Urinary bladder (tissue), 4 donors: Measurements from ENCODE around the gene FOXRED2. TPM values are rescaled to one million over a fixed set of nuclear protein-coding genes. Genes with fewer than 3 reads are reported as not detected.
A peak's percentile ranks its signal among the peaks of the same experiment; 100 is the strongest.
"Not testable (repeated sequence)": the region's sequence is repeated elsewhere in the genome, so short reads cannot be mapped to it uniquely, and the experiment has no call there.

ENCODE experiments used
- DNase-seq: peaks from one replicate; pipeline ENCODE4 v3.0.0-alpha.2; 2015; ENCODE audit errors: extremely low spot score
- H3K27ac ChIP-seq: one replicate; pipeline ENCODE4 v1.5.1; 2013; ENCODE audit warnings: low read depth, mild to moderate bottlenecking, moderate library complexity
- H3K36me3 ChIP-seq: one replicate; pipeline ENCODE4 v1.6.1; 2013; ENCODE audit warnings: mild to moderate bottlenecking, moderate library complexity; ENCODE audit not compliant: insufficient read depth
- H3K4me1 ChIP-seq: one replicate; pipeline ENCODE4 v1.6.1; 2013; ENCODE audit warnings: mild to moderate bottlenecking, moderate library complexity; ENCODE audit not compliant: insufficient read depth
- H3K4me3 ChIP-seq: one replicate; pipeline ENCODE4 v1.5.1; 2013; ENCODE audit warnings: low read depth, low read length
- WGBS: extraction: QIAGEN DNeasy Blood & Tissue Kit; methylation state at CpG from one replicate; pipeline ENCODE4 v1.1.7; 2013; 5-methylcytosine and 5-hydroxymethylcytosine counted together
- polyA plus RNA-seq: library from polyadenylated mRNA; stranded (reverse); fragments of 200-250 nt; gene quantifications from one replicate; pipeline ENCODE4 v1.2.3, GENCODE V29; 2013
- total RNA-seq: library from RNA; depleted of rRNA; stranded (reverse); fragments of >200 nt; gene quantifications from one replicate; pipeline ENCODE4 v1.2.3, GENCODE V29; 2014
- donor health status: healthy with polysubstance abuse.
- donor health status: healthy.

Gene FOXRED2
- total and polyA plus RNA-seq, 2 donors = 9.9 to 10.9 TPM

GRCh38 chr22:36536717-36537116, 29.9 kb upstream of the FOXRED2 start:
- H3K36me3 ChIP-seq = no peaks in the 10 kb centered on the region
- H3K27ac ChIP-seq = no peak overlapping the region
- 49% methylated on average over 7 of the region's 7 CpGs for WGBS
- no peak for DNase-seq
- H3K4me3 ChIP-seq = no peak overlapping the region
- no peaks in the 10 kb centered on the region for H3K4me1 ChIP-seq

- not testable (repeated sequence) for H3K4me3 ChIP-seq, H3K4me1 ChIP-seq, DNase-seq, H3K27ac ChIP-seq, H3K36me3 ChIP-seq
- WGBS = 77% methylated on average over 4 of the region's 4 CpGs
Measured at GRCh38 chr22:36533320-36533719, 26.5 kb upstream of the FOXRED2 start.

GRCh38 chr22:36532466-36532865, 25.6 kb upstream of the FOXRED2 start:
- no peak overlapping the region for H3K27ac ChIP-seq
- DNase-seq = no peak
- 70% methylated on average over 2 of the region's 2 CpGs for WGBS
- H3K36me3 ChIP-seq = no peaks in the 10 kb centered on the region
- H3K4me3 ChIP-seq = no peak overlapping the region
- H3K4me1 ChIP-seq = peaks cover 2% of the 10 kb centered on the region

- H3K36me3 ChIP-seq = peaks cover 4% of the 10 kb centered on the region
- H3K27ac ChIP-seq = peak within 1 kb of the TSS; percentile 93
- peaks cover 2% of the 10 kb centered on the region for H3K4me1 ChIP-seq
- peak; percentile 97 for DNase-seq
- peak within 1 kb of the TSS; percentile 67 for H3K4me3 ChIP-seq
- under 1% methylated on average over 82 of the region's 82 CpGs for WGBS
Measured at GRCh38 chr22:36528795-36529751, 22.2 kb upstream of the FOXRED2 start, which contains the start of gene EIF3D. TSS of gene EIF3D (minus strand) at chr22:36529166. CDS start at chr22:36526121, 3,045 bp downstream.

GRCh38 chr22:36528341-36528740, 21.5 kb upstream of the FOXRED2 start:
- Histone ChIP-seq H3K4me3 (peak overlapping the region; percentile 67), H3K27ac (peak overlapping the region; percentile 64), H3K36me3 (peaks cover 8% of the 10 kb centered on the region), H3K4me1 (peaks cover 2% of the 10 kb centered on the region)
- DNase-seq = no peak
- WGBS = 5% methylated on average over 8 of the region's 8 CpGs

- no peak overlapping the region for H3K4me3 ChIP-seq
- DNase-seq = no peak
- H3K27ac ChIP-seq = no peak overlapping the region
- peaks cover 18% of the 10 kb centered on the region for H3K36me3 ChIP-seq
- WGBS = 92% methylated on average over 6 of the region's 6 CpGs
- no peaks in the 10 kb centered on the region for H3K4me1 ChIP-seq
Measured at GRCh38 chr22:36522662-36523061, 15.8 kb upstream of the FOXRED2 start.

- no peak for DNase-seq
- Histone ChIP-seq H3K4me1 (no peaks in the 10 kb centered on the region), H3K36me3 (peaks cover 19% of the 10 kb centered on the region), H3K4me3 (no peak overlapping the region), H3K27ac (no peak overlapping the region)
- 86% methylated on average over 3 of the region's 3 CpGs for WGBS
Measured at GRCh38 chr22:36520423-36520822, 13.6 kb upstream of the FOXRED2 start.

GRCh38 chr22:36519906-36520305, 13.1 kb upstream of the FOXRED2 start:
- WGBS = 89% methylated on average over 2 of the region's 2 CpGs
- not testable (repeated sequence) for H3K27ac ChIP-seq, DNase-seq, H3K4me1 ChIP-seq, H3K4me3 ChIP-seq
- peaks cover 19% of the 10 kb centered on the region for H3K36me3 ChIP-seq

GRCh38 chr22:36514766-36515165, 7.9 kb upstream of the FOXRED2 start:
- H3K27ac ChIP-seq = no peak overlapping the region
- DNase-seq = no peak
- peaks cover 14% of the 10 kb centered on the region for H3K36me3 ChIP-seq
- 100% methylated on average over 1 of the region's 1 CpG for WGBS
- H3K4me3 ChIP-seq = no peak overlapping the region
- no peaks in the 10 kb centered on the region for H3K4me1 ChIP-seq

- Histone ChIP-seq H3K4me3 (no peak overlapping the region), H3K27ac (no peak overlapping the region), H3K36me3 (peaks cover 10% of the 10 kb centered on the region), H3K4me1 (no peaks in the 10 kb centered on the region)
- no peak for DNase-seq
- WGBS = 87% methylated on average over 4 of the region's 4 CpGs
Measured at GRCh38 chr22:36512991-36513390, 6.2 kb upstream of the FOXRED2 start.

- no peaks in the 10 kb centered on the region for H3K4me1 ChIP-seq
- no peak for DNase-seq
- H3K36me3 ChIP-seq = peaks cover 4% of the 10 kb centered on the region
- 92% methylated on average over 8 of the region's 8 CpGs for WGBS
- no peak overlapping the region for H3K4me3 ChIP-seq
- no peak overlapping the region for H3K27ac ChIP-seq
Measured at GRCh38 chr22:36512333-36512732, 5.5 kb upstream of the FOXRED2 start.

GRCh38 chr22:36510966-36511881, 4.4 kb upstream of the FOXRED2 start:
- no peak for DNase-seq
- WGBS = 64% methylated on average over 17 of the region's 17 CpGs
- H3K4me3 ChIP-seq = no peak overlapping the region
- H3K36me3 ChIP-seq = peaks cover 2% of the 10 kb centered on the region
- no peak overlapping the region for H3K27ac ChIP-seq
- H3K4me1 ChIP-seq = no peaks in the 10 kb centered on the region

GRCh38 chr22:36510384-36510783, 3.5 kb upstream of the FOXRED2 start:
- no peak for DNase-seq
- Histone ChIP-seq H3K4me1 (no peaks in the 10 kb centered on the region), H3K27ac (no peak overlapping the region), H3K36me3 (peaks cover 2% of the 10 kb centered on the region), H3K4me3 (no peak overlapping the region)
- 63% methylated on average over 3 of the region's 3 CpGs for WGBS
